Neural progenitor cell (in vitro differentiated cells): ENCODE measurements around the gene CBX8. TPM values are rescaled to one million over a fixed set of nuclear protein-coding genes. Genes with fewer than 3 reads are reported as not detected.
A peak's percentile ranks its signal among the peaks of the same experiment; 100 is the strongest.

Source experiments
- DNase-seq: peaks from one replicate; pipeline ENCODE4 v3.0.0-alpha.2; 2016; ENCODE audit warnings: low spot score
- H2AFZ ChIP-seq: fragments of 200-600 bp; sonication (generic); replicated peaks from 2 replicates; pipeline ENCODE4 v1.6.1; 2016; ENCODE audit warnings: antibody characterized with exemption
- H3F3A ChIP-seq: fragments of 200-600 bp; sonication (generic); 2 replicates; pipeline ENCODE4 v1.6.1; 2016; ENCODE audit warnings: antibody characterized with exemption, low read depth
- H3K27ac ChIP-seq: fragments of 200-600 bp; sonication (generic); 2 replicates; pipeline ENCODE4 v1.5.1; 2016; ENCODE audit warnings: mild to moderate bottlenecking
- H3K27me3 ChIP-seq: fragments of 200-600 bp; sonication (generic); 2 replicates; pipeline ENCODE4 v1.6.1; 2016; ENCODE audit warnings: mild to moderate bottlenecking, moderate library complexity
- H3K36me3 ChIP-seq: fragments of 200-600 bp; sonication (generic); 2 replicates; pipeline ENCODE4 v1.5.1; 2016
- H3K4me1 ChIP-seq: fragments of 200-600 bp; sonication (generic); 2 replicates; pipeline ENCODE4 v1.6.1; 2016; ENCODE audit warnings: mixed run types
- H3K4me2 ChIP-seq: fragments of 200-600 bp; sonication (generic); 2 replicates; pipeline ENCODE4 v1.6.1; 2016
- H3K4me3 ChIP-seq: fragments of 200-600 bp; sonication (generic); 2 replicates; pipeline ENCODE4 v1.5.1; 2016
- H3K79me2 ChIP-seq: fragments of 200-600 bp; sonication (generic); 2 replicates; pipeline ENCODE4 v1.6.1; 2016; ENCODE audit warnings: low read depth
- H3K9ac ChIP-seq: fragments of 200-600 bp; sonication (generic); 2 replicates; pipeline ENCODE4 v1.6.1; 2016
- H3K9me3 ChIP-seq: fragments of 200-600 bp; sonication (generic); 2 replicates; pipeline ENCODE4 v1.5.1; 2016; ENCODE audit warnings: low read depth
- H4K20me1 ChIP-seq: fragments of 200-600 bp; sonication (generic); 2 replicates; pipeline ENCODE4 v1.6.1; 2016; ENCODE audit warnings: low read depth
- H3K27ac Mint-ChIP-seq: 3 replicates; pipeline ENCODE4 v1.8.0; 2021; ENCODE audit warnings: mixed read lengths
- H3K27me3 Mint-ChIP-seq: 2 replicates; pipeline ENCODE4 v1.8.0; 2022; ENCODE audit warnings: low read depth, mild to moderate bottlenecking, inconsistent platforms, moderate library complexity, mixed read lengths; ENCODE audit not compliant: insufficient read depth
- H3K36me3 Mint-ChIP-seq: 3 replicates; pipeline ENCODE4 v1.8.0; 2021; ENCODE audit warnings: mixed read lengths
- H3K4me1 Mint-ChIP-seq: 3 replicates; pipeline ENCODE4 v1.8.0; 2021; ENCODE audit warnings: mixed read lengths
- H3K4me3 Mint-ChIP-seq: 3 replicates; pipeline ENCODE4 v1.8.0; 2021; ENCODE audit warnings: mild to moderate bottlenecking, moderate library complexity, mixed read lengths
- H3K9me3 Mint-ChIP-seq: 3 replicates; pipeline ENCODE4 v1.8.0; 2020; ENCODE audit warnings: mixed read lengths
- EZH2 ChIP-seq: fragments of 200-600 bp; sonication (generic); IDR thresholded peaks from 2 replicates; pipeline ENCODE4 v1.6.1; 2017; ENCODE audit warnings: antibody characterized with exemption, mild to moderate bottlenecking, moderate library complexity
- EZH2phosphoT487 ChIP-seq: fragments of 200-600 bp; sonication (generic); IDR thresholded peaks from 2 replicates; pipeline ENCODE4 v1.6.1; 2017; ENCODE audit warnings: antibody characterized with exemption
- total RNA-seq: library from RNA; depleted of rRNA; stranded (reverse); fragments of >200 nt; gene quantifications from 2 replicates; pipeline ENCODE4 v1.2.3, GENCODE V29; 2015; ENCODE audit warnings: low replicate concordance
- TF ChIP-seq, protein P1 (sequence below): fragments of 200-600 bp; sonication (generic); IDR thresholded peaks from 2 replicates; pipeline ENCODE4 v1.5.1; 2017; ENCODE audit warnings: antibody characterized with exemption, mild to moderate bottlenecking

The CBX8 gene
- total RNA-seq, 1 donor from 2014 or later, result 2.8 TPM

DNA sequence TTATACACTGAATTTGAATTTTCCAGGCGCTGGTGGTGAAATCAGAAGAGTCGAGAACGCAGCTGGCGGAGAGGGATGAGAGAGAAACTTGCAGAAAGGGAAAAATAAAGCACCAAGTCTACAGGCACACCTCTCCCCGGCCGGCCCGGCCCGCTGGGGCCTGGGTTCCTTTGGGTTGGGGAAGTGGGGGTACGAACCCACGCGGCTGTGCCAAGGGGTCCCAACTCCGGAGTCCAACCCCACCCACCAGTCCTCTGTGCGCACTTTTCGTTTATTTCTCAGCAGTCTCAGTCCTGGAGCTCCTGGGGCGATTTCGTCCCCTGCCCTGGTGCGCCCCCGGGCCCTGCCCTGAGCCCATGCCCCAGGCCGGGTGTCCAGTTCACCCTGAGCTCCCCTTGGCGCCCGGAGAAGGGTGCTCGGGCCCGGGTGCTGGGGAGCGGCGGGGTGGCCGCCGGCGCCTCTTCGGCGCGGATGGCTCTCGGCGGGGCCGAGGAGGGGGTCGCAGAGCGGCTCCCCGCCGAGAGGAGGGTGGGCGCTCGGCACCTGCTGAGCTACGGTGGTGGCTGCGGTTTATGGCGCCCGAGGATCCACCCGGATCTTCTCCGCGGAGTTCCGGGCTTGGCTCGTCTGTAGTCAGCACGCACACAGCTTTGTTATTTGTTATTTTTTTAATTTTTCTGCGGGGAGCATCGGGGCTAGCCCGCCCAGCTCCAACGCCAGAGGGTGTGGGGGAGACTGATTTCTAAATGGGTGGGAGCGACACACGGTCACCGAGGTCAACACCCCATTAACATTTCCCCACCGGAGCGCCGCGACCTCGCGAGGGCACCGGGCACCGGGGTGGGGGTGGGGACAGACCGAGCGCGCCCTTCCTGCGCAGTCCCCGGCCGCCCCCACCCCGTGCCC is 15.7 kb upstream of the CBX8 start:
- peak overlapping the region; percentile 80 for H3K27ac Mint-ChIP-seq
- Histone ChIP-seq H3K27ac (no peak overlapping the region), H3K4me3 (peak overlapping the region; percentile 40), H3K27me3 (peaks cover 97% of the 10 kb centered on the region), H3K9me3 (no peaks in the 10 kb centered on the region), H3K79me2 (no peaks in the 10 kb centered on the region), H2AFZ (no peak overlapping the region), H3K36me3 (no peaks in the 10 kb centered on the region), H3K4me2 (peak overlapping the region; percentile 75), H3K4me1 (peaks cover 44% of the 10 kb centered on the region), H4K20me1 (peaks cover 25% of the 10 kb centered on the region), H3F3A (peaks cover 46% of the 10 kb centered on the region), H3K9ac (no peak overlapping the region)
- peak; percentile 44 for DNase-seq
- TF ChIP-seq, protein P1, sequence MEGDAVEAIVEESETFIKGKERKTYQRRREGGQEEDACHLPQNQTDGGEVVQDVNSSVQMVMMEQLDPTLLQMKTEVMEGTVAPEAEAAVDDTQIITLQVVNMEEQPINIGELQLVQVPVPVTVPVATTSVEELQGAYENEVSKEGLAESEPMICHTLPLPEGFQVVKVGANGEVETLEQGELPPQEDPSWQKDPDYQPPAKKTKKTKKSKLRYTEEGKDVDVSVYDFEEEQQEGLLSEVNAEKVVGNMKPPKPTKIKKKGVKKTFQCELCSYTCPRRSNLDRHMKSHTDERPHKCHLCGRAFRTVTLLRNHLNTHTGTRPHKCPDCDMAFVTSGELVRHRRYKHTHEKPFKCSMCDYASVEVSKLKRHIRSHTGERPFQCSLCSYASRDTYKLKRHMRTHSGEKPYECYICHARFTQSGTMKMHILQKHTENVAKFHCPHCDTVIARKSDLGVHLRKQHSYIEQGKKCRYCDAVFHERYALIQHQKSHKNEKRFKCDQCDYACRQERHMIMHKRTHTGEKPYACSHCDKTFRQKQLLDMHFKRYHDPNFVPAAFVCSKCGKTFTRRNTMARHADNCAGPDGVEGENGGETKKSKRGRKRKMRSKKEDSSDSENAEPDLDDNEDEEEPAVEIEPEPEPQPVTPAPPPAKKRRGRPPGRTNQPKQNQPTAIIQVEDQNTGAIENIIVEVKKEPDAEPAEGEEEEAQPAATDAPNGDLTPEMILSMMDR, result no peak
- peak; percentile 96 for TF ChIP-seq EZH2phosphoT487
- peak; percentile 98 for TF ChIP-seq EZH2
- H3K4me3 Mint-ChIP-seq, result peak overlapping the region; percentile 84
- peaks cover 54% of the 10 kb centered on the region for H3K27me3 Mint-ChIP-seq
- H3K4me1 Mint-ChIP-seq, result peaks cover 28% of the 10 kb centered on the region
- H3K9me3 Mint-ChIP-seq, result no peaks in the 10 kb centered on the region
- H3K36me3 Mint-ChIP-seq, result peaks cover 1% of the 10 kb centered on the region

DNA sequence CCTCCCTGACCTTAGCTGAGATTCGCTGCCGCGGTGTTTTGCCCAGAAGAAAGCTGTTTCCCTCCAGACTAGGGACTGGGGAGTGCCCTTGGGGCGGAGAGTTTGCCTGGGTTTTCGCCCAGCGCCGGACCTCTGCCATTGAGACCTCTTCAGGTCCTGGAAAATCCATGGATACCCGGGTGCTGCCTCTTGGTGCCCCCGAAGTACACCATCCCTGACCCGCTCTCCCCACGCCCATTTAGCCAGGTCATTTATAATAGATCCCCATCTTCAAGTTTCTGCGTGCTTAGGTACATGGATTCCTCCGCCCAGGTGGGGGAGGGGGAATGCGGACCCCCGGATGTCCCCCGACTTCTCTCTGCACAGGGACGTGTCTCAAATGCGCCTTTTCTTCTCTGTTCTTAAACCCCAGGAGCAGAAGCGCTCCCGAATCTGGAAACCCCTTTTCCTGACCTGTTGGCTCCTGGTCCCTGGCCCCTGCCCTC is 15.0 kb upstream of the CBX8 start:
- Mint-ChIP-seq H3K36me3 (no peaks in the 10 kb centered on the region), H3K27ac (peak overlapping the region; percentile 80), H3K9me3 (no peaks in the 10 kb centered on the region), H3K4me1 (peaks cover 30% of the 10 kb centered on the region), H3K4me3 (peak overlapping the region; percentile 84), H3K27me3 (peaks cover 55% of the 10 kb centered on the region)
- Histone ChIP-seq H3K4me2 (peak overlapping the region; percentile 77), H3K36me3 (no peaks in the 10 kb centered on the region), H3K27ac (no peak overlapping the region), H3K4me3 (peak overlapping the region; percentile 38), H3K27me3 (peaks cover 97% of the 10 kb centered on the region), H3K9ac (no peak overlapping the region), H3K4me1 (peaks cover 44% of the 10 kb centered on the region), H3F3A (peaks cover 47% of the 10 kb centered on the region), H4K20me1 (peaks cover 30% of the 10 kb centered on the region), H2AFZ (no peak overlapping the region), H3K79me2 (no peaks in the 10 kb centered on the region), H3K9me3 (no peaks in the 10 kb centered on the region)
- TF ChIP-seq, protein P1, result no peak
- peak; percentile 97 for TF ChIP-seq EZH2phosphoT487
- peak; percentile 36 for DNase-seq

- no peak overlapping the region for H3K27ac ChIP-seq
Measured at GRCh38 chr17:79811011-79811867, 14.4 kb upstream of the CBX8 start.

More at GRCh38 chr17:79811011-79811867, 14.4 kb upstream of the CBX8 start:
- no peaks in the 10 kb centered on the region for H3K36me3 ChIP-seq
- H3K4me2 ChIP-seq, result peak overlapping the region; percentile 77
- H3K4me1 ChIP-seq, result peaks cover 47% of the 10 kb centered on the region
- Mint-ChIP-seq H3K9me3 (no peaks in the 10 kb centered on the region), H3K27ac (peak overlapping the region; percentile 88), H3K27me3 (peaks cover 56% of the 10 kb centered on the region), H3K4me1 (peaks cover 36% of the 10 kb centered on the region), H3K4me3 (peak overlapping the region; percentile 84), H3K36me3 (no peaks in the 10 kb centered on the region)
- peaks cover 97% of the 10 kb centered on the region for H3K27me3 ChIP-seq
- DNase-seq, result peak; percentile 57
- no peaks in the 10 kb centered on the region for H3K79me2 ChIP-seq
- H3K9ac ChIP-seq, result no peak overlapping the region
- peak overlapping the region; percentile 38 for H3K4me3 ChIP-seq
- no peaks in the 10 kb centered on the region for H3K9me3 ChIP-seq
- H4K20me1 ChIP-seq, result peaks cover 34% of the 10 kb centered on the region
- no peak overlapping the region for H2AFZ ChIP-seq
- TF ChIP-seq, protein P1, result peak; percentile 33
- TF ChIP-seq EZH2phosphoT487 (peak; percentile 75), EZH2 (peak; percentile 84)
- H3F3A ChIP-seq, result peaks cover 50% of the 10 kb centered on the region
